Measurements from ENCODE around the gene LRRFIP2.

- TF ChIP-seq CTCF (conservative IDR thresholded peaks at IDR 0.05), result no peak
- no peak for TF ChIP-seq EZH2 (IDR thresholded peaks at IDR 0.05; ENCODE audit: low read depth)
Observed at GRCh38 chr3:37039161-37039846, 135.1 kb downstream of the LRRFIP2 start.

All from PC-9 (cell line).